HL-60 (cell line): ENCODE results near the gene RHOBTB1.

Source experiments
- DNase-seq, 2 experiments: peaks; one replicate each; pipeline ENCODE4 v3.0.0-alpha.2; 2010 to 2020; ENCODE audit warnings: low read depth in 1 of 2, low spot score in 1 of 2
- H3K27ac ChIP-seq: fragments of 250-450 bp; sonication (Bioruptor Pico); replicated peaks from 2 replicates; pipeline ENCODE4 v1.5.1; 2020; ENCODE audit warnings: mild to moderate bottlenecking, moderate library complexity
- H3K27me3 ChIP-seq: fragments of 250-450 bp; sonication (Bioruptor Pico); 2 replicates; pipeline ENCODE4 v1.5.1; 2021; ENCODE audit warnings: mild to moderate bottlenecking, moderate library complexity; ENCODE audit not compliant: insufficient read depth, poor library complexity, severe bottlenecking
- H3K4me3 ChIP-seq: replicated peaks from 2 replicates; pipeline ENCODE4 v1.5.1; 2011; ENCODE audit warnings: mild to moderate bottlenecking, control low read depth, low read length; ENCODE audit not compliant: insufficient read depth
- CTCF ChIP-seq: IDR thresholded peaks from one replicate; pipeline ENCODE4 v1.5.1; 2011; ENCODE audit warnings: low read length, control low read depth, inconsistent platforms; ENCODE audit not compliant: insufficient read depth
- GABPA ChIP-seq: IDR thresholded peaks from 2 replicates; pipeline ENCODE4 v1.6.1; 2012; ENCODE audit warnings: low read depth
- POLR2AphosphoS5 ChIP-seq: IDR thresholded peaks from 2 replicates; pipeline ENCODE4 v1.6.1; 2012; ENCODE audit warnings: low read depth
- REST ChIP-seq: IDR thresholded peaks from 2 replicates; pipeline ENCODE4 v1.6.1; 2012; ENCODE audit warnings: low read depth; ENCODE audit not compliant: insufficient replicate concordance
- SPI1 ChIP-seq: IDR thresholded peaks from 2 replicates; pipeline ENCODE4 v1.6.1; 2012; ENCODE audit warnings: low read depth, mild to moderate bottlenecking, borderline replicate concordance

RHOBTB1 gene

GRCh38 chr10:60976687-60977086, 32.7 kb upstream of the RHOBTB1 start:
- TF ChIP-seq POLR2AphosphoS5 (no peak), REST (no peak), SPI1 (no peak), CTCF (no peak), GABPA (no peak)
- no peak overlapping the region for H3K27ac ChIP-seq
- H3K27me3 ChIP-seq: peaks cover 3% of the 10 kb centered on the region
- DNase-seq: no peak
- no peak overlapping the region for H3K4me3 ChIP-seq

- H3K27me3 ChIP-seq: peaks cover 3% of the 10 kb centered on the region
- TF ChIP-seq REST: no peak
- peak; percentile 89 for TF ChIP-seq SPI1
- no peak for TF ChIP-seq CTCF
- DNase-seq: no peak
- no peak overlapping the region for H3K27ac ChIP-seq
- H3K4me3 ChIP-seq: no peak overlapping the region
These were observed 31.7 kb upstream of the RHOBTB1 start for GRCh38 chr10:60975716-60976115.

GRCh38 chr10:60974463-60975149, 30.6 kb upstream of the RHOBTB1 start:
- H3K27me3 ChIP-seq: peaks cover 3% of the 10 kb centered on the region
- no peak overlapping the region for H3K4me3 ChIP-seq
- no peak for TF ChIP-seq REST
- TF ChIP-seq CTCF: no peak
- no peak for TF ChIP-seq GABPA
- TF ChIP-seq SPI1: no peak
- no peak for TF ChIP-seq POLR2AphosphoS5
- no peak for DNase-seq
- H3K27ac ChIP-seq: no peak overlapping the region
